GM12875 (cell line): ENCODE results near the gene DPM3.

ENCODE experiments used
- H3K4me3 ChIP-seq: one replicate; pipeline ENCODE4 v1.5.1; 2011; ENCODE audit warnings: low read depth, low read length, control low read depth
- TF ChIP-seq, protein P1 (sequence below): IDR thresholded peaks from 2 replicates; pipeline ENCODE4 v1.5.1; 2011; ENCODE audit warnings: low read depth, mild to moderate bottlenecking, control low read depth, inconsistent platforms, low read length, moderate library complexity, borderline replicate concordance; ENCODE audit not compliant: insufficient read depth

DPM3 gene

DNA sequence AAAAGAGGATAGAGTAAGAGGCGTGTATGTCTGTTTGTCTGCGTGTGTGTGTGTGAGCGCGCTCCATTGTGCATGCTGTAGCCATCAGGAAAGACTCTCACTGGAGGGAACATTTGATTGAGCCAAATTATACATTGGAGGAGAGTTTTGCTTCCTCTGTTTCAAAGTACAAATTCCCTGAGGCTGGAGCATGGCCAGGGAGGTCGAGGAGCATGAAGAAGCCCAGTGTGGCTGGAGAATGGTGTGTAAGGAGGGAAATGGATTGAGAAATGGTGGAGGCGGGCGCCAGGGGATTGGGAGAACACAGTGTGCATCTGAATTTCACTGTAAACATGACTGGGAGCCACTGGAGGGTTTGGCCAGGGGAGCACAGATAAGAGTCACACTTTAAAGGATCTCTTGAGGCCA, 34.7 kb downstream of the DPM3 start:
- TF ChIP-seq, protein P1, sequence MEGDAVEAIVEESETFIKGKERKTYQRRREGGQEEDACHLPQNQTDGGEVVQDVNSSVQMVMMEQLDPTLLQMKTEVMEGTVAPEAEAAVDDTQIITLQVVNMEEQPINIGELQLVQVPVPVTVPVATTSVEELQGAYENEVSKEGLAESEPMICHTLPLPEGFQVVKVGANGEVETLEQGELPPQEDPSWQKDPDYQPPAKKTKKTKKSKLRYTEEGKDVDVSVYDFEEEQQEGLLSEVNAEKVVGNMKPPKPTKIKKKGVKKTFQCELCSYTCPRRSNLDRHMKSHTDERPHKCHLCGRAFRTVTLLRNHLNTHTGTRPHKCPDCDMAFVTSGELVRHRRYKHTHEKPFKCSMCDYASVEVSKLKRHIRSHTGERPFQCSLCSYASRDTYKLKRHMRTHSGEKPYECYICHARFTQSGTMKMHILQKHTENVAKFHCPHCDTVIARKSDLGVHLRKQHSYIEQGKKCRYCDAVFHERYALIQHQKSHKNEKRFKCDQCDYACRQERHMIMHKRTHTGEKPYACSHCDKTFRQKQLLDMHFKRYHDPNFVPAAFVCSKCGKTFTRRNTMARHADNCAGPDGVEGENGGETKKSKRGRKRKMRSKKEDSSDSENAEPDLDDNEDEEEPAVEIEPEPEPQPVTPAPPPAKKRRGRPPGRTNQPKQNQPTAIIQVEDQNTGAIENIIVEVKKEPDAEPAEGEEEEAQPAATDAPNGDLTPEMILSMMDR: no peak

DNA sequence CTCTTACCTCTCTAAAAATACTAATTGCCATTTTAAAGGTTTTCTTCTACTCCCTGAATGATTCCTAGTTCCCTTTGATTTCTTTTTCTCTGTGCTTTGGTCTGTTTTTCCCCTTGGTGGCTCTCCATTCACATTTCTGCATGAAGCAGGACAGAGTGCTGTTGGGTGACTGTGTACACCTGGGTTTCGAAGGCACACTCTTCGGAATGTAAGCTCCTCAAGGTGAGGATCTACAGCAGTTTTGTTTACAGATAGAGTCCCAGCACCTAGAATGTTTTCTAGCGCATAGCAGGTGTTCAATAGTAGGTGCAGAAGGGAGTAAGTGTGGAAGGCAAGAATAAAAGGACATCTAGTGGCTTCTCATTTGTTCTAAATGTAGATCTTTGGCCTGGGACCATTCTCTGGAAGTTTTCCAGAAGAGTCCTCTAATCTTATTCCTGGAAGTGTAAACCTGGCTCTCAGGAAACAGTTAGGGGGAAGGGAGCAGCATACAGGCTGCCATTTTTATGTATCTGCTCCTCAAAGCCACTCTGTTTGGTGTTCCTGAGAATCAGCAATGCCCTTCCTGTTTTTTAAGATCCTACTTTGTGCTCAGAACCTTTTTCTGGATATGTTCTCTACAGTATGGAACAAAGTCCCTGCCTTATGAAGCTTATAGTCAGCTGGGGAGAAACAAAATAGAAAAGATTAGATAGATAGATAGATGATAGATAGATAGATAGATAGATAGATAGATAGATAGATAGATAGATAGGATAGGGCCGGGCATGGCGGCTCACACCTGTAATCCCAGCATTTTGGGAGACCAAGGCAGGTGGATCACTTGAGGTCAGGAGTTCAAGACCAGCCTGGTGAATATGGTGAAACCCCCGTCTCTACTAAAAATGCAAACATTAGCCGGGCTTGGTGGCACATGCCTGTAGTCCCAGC, 35.5 kb downstream of the DPM3 start:
- no peak overlapping the region for H3K4me3 ChIP-seq
- TF ChIP-seq, protein P1: no peak

More for the DNA sequence above, 34.7 kb downstream of the DPM3 start:
- H3K4me3 ChIP-seq: no peak overlapping the region

DNA sequence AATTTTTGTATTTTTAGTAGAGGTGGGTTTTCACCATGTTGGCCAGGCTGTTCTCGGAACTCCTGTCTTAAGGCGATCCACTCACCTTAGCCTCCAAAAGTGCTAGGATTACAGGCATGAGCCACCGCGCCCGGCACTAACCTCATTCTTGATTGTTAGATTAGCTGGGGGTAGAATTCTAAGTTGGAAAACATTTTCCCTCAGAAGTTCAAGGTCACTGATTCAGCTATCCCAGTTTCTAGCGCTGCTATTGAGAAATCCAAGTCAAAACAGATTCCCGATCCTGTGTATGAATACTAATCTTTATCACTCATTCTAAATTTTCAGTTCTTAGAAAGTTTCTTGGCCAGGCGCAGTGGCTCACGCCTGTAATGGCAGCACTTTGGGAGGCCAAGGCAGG, 37.0 kb downstream of the DPM3 start:
- H3K4me3 ChIP-seq: no peak overlapping the region
- TF ChIP-seq, protein P1: no peak

DNA sequence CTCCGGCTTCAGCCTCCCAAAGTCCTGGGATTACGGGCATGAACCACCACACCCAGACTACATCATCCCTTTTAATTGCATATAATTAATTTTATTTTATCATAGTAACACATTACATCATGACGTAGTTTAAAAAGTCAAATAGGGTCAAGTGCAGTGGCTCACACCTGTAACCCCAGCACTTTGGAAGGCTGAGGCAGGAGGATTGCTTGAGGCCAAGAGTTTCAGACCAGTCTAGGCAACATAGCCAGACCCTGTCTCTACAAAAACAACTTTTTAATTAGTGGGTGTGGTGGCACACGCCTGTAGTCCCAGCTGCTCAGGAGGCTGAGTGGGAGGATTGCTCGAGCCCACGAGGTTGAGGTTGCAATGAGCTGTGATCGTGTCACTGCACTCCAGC, 41.0 kb downstream of the DPM3 start:
- TF ChIP-seq, protein P1: no peak
- no peak overlapping the region for H3K4me3 ChIP-seq

DNA sequence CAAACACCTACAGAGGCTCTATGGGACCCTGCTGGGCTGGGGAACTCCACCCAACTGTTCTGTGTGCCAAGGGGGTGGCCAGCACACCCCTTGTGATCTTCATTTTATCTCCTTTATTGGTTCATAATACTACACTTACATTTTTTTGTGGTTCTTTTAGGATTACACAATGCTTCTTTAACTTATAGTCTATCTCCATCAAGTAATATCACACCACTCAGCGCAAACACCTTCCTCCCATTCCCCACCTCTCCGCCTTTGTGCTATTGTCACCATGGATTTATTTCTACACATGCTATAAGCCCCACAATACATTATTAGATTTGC, 45.7 kb downstream of the DPM3 start:
- TF ChIP-seq, protein P1: no peak
- no peak overlapping the region for H3K4me3 ChIP-seq

DNA sequence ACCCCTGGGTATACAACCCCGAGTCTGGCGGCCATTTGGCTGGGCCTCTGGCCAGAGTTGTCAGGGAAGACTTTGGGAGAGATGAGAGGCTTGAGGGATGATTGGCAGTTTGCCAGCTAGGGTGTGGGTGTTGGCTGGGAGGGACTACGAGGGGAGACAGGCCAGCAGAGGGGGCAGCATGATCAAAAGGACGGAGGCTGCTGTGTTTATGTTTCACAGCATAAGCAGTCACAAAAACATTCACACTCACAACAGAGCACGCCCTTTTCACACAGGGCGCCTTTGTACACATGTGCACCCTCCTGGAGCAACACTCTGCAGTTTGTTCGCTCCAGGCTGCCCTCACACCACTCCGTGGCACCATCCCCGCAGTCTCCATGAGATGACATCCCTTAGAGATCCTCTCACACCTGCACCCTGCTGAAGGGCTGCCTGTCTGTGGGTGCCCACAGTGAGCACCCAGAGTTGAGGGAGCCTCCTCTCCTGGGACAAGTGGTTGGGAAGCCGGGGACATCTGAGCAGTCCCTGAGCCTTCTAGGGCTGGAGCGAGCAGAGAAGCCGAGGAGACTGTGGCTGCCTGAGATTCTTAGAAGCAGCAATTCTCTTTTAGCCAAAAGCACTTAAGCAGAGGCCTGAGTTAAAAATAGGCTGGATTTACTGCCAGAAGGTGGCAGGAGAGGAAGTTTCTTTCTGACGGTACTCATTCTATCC, 46.3 kb downstream of the DPM3 start:
- TF ChIP-seq, protein P1: peak; percentile 17; the same call in 1 of the 2 replicates
- no peak overlapping the region for H3K4me3 ChIP-seq

DNA sequence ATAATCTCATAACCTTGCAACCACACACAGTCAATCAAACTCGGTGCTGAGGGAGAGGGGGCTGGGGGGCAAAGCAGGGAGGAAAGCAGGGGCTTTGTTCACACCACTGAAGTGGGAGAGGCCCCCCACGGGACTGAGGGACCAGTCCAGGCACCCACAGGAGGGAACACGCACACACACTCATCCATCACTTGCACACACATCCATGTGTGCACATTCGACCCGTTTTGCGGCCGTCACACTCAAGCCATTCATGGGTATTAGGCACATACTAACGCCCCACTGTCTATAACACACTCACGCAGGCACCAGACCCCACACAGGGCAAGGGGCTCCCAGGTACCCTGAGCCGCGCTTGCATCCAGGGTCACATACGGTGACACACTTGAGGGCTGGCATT, 47.7 kb downstream of the DPM3 start:
- H3K4me3 ChIP-seq: no peak overlapping the region

More for the DNA sequence above, 47.7 kb downstream of the DPM3 start:
- TF ChIP-seq, protein P1: no peak
